ENCODE results near the gene TAX1BP3.

DNA sequence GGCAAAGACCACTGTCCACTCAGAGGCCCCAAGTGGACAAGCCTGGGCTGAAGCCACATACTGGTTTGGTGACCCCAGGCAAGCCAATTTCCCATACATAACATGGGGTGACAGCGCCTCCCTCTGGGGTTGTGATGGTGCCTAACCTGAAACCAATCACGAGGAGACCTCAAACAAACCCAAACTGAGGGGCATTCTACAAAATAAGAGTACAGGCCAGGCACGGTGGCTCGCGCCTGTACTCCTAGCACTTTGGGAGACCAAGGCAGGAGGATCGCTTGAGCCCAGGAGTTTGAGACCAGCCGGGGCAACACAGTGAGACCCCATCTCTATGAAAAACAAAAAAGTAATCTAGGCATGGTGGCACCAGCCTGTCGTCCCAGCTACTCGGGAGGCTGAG is 24.0 kb upstream of the TAX1BP3 start:
- TF ChIP-seq, protein P1, sequence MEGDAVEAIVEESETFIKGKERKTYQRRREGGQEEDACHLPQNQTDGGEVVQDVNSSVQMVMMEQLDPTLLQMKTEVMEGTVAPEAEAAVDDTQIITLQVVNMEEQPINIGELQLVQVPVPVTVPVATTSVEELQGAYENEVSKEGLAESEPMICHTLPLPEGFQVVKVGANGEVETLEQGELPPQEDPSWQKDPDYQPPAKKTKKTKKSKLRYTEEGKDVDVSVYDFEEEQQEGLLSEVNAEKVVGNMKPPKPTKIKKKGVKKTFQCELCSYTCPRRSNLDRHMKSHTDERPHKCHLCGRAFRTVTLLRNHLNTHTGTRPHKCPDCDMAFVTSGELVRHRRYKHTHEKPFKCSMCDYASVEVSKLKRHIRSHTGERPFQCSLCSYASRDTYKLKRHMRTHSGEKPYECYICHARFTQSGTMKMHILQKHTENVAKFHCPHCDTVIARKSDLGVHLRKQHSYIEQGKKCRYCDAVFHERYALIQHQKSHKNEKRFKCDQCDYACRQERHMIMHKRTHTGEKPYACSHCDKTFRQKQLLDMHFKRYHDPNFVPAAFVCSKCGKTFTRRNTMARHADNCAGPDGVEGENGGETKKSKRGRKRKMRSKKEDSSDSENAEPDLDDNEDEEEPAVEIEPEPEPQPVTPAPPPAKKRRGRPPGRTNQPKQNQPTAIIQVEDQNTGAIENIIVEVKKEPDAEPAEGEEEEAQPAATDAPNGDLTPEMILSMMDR (IDR thresholded peaks at IDR 0.05; ENCODE audit: low read depth, low read length): peak; percentile 16; the same call in 1 of the 2 replicates
- TF ChIP-seq EZH2phosphoT487 (IDR thresholded peaks at IDR 0.05; ENCODE audit: low read depth): no peak

All from OCI-LY3 (cell line).